ENCODE data around the gene CDAN1.

GRCh38 chr15:42737529-42738328 is 801 bp upstream of the CDAN1 start:
- TF ChIP-seq ESRRG (CRISPR knock-in tag; IDR thresholded peaks at IDR 0.05) (no peak), PATZ1 (CRISPR knock-in tag; IDR thresholded peaks at IDR 0.05; ENCODE audit: borderline replicate concordance) (no peak), CREB5 (CRISPR knock-in tag; IDR thresholded peaks at IDR 0.05; ENCODE audit: low read depth) (no peak), ARNTL (CRISPR knock-in tag; IDR thresholded peaks at IDR 0.05; ENCODE audit: borderline replicate concordance, low read depth) (no peak), RARB (CRISPR knock-in tag; IDR thresholded peaks at IDR 0.05) (no peak), TCF4 (CRISPR knock-in tag; IDR thresholded peaks at IDR 0.05; ENCODE audit: borderline replicate concordance) (no peak), SNAI2 (CRISPR knock-in tag; IDR thresholded peaks at IDR 0.05) (no peak), ISL1 (CRISPR knock-in tag; IDR thresholded peaks at IDR 0.05) (no peak), ZNF565 (CRISPR knock-in tag; conservative IDR thresholded peaks at IDR 0.05; ENCODE audit: low read depth) (no peak), CSDC2 (CRISPR knock-in tag; IDR thresholded peaks at IDR 0.05) (no peak)
